Heart left ventricle (tissue), 13 donors: ENCODE data around the gene NLK.

ENCODE experiments used
- POLR2A ChIP-seq, 2 donors: fragments of 450-650 bp; IDR thresholded peaks; one replicate each; pipeline ENCODE4 v1.6.1; 2017; ENCODE audit warnings: antibody characterized with exemption in 2 of 2, mild to moderate bottlenecking in 2 of 2, moderate library complexity in 2 of 2
- TF ChIP-seq, protein P1 (sequence below), 12 donors: fragments of 200-600 bp; sonication (generic) in 4 of 12; IDR thresholded peaks; one replicate each; pipeline versions ENCODE4 v1.5.0 to v1.8.0; 2018 to 2022; ENCODE audit warnings: antibody characterized with exemption in 12 of 12, mild to moderate bottlenecking in 5 of 12
- donor health status: ischemic (EF 13 %, LVEDD 7.1; RV severe dilation, severe dysfunction).
- donor health status: DM: no; HTN: yes; CAD: no.
- donor health status: DM: no; HTN: no; CAD: no.
- donor health status: ischemic (EF 25% LVEDD 6.9; RV normal size, moderate dysfunction).
- donor health status: ischemic (EF 25% LVEDD 5.7; RV mildly dilated, moderate dysfunction).
- donor health status: ischemic (EF 35%, LVEDD 5.7; RV mildly dilated, moderate dysfunction).
- donor health status: nonischemic (EF 11% LVEDD 7.7; RV severe dilation, severe dysfunction).
- donor health status: DM: yes; HTN: yes; CAD: no.
- donor health status: PGD.
- donor health status: ischemic (EF 29% LVEDD 5.4; RV normal size, mild dysfunction).
- donor health status: nonischemic (EF 23%, LVEDD 6.1; RV moderate dilation, normal function).

DNA sequence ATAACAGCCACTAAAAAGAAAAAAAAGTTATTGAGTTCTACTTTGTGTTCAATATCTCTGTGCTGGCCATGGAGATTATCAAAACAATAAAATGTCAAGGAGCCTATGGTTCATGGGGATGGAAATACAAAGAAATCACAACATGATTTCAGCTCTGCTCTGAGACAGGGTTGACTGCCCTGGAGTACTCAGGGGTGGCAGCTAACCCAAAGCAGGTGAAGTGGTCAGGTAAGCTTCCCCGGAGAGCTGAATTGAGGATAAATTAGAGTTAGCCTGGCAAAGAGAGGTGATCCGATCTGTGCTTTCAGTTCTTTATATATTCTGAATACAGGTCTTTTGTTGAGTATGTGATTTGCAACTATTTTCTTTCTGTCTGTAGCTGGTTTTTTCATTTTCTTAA lies 157.3 kb downstream of the NLK start:
- TF ChIP-seq, protein P1, sequence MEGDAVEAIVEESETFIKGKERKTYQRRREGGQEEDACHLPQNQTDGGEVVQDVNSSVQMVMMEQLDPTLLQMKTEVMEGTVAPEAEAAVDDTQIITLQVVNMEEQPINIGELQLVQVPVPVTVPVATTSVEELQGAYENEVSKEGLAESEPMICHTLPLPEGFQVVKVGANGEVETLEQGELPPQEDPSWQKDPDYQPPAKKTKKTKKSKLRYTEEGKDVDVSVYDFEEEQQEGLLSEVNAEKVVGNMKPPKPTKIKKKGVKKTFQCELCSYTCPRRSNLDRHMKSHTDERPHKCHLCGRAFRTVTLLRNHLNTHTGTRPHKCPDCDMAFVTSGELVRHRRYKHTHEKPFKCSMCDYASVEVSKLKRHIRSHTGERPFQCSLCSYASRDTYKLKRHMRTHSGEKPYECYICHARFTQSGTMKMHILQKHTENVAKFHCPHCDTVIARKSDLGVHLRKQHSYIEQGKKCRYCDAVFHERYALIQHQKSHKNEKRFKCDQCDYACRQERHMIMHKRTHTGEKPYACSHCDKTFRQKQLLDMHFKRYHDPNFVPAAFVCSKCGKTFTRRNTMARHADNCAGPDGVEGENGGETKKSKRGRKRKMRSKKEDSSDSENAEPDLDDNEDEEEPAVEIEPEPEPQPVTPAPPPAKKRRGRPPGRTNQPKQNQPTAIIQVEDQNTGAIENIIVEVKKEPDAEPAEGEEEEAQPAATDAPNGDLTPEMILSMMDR (IDR thresholded peaks at IDR 0.05) = no peak
- no peak for TF ChIP-seq POLR2A (IDR thresholded peaks at IDR 0.05)
